RWPE2 (cell line): ENCODE results near the gene ZG16.

Source experiments
- ATAC-seq: fragments of 200-7000 bp; cut with Tn5 transposase; 3 replicates; pipeline ENCODE4 v1.9.1; 2021; ENCODE audit warnings: low read depth
- DNase-seq: peaks from one replicate; pipeline ENCODE4 v3.0.0-alpha.2; 2020; ENCODE audit warnings: low spot score
- H3K27ac ChIP-seq: fragments of 450-650 bp; 2 replicates; pipeline ENCODE4 v1.5.1; 2017; ENCODE audit warnings: mild to moderate bottlenecking; ENCODE audit not compliant: poor library complexity, severe bottlenecking
- H3K27me3 ChIP-seq: fragments of 250-450 bp; sonication (Bioruptor Pico); 2 replicates; pipeline ENCODE4 v1.5.1; 2021; ENCODE audit warnings: mild to moderate bottlenecking, moderate library complexity; ENCODE audit not compliant: insufficient read depth, poor library complexity, severe bottlenecking
- H3K36me3 ChIP-seq: fragments of 250-450 bp; sonication (Bioruptor Pico); 2 replicates; pipeline ENCODE4 v1.5.1; 2020; ENCODE audit warnings: low read depth, mild to moderate bottlenecking, moderate library complexity
- H3K4me1 ChIP-seq: fragments of 250-450 bp; sonication (Bioruptor Pico); 2 replicates; pipeline ENCODE4 v1.5.1; 2021; ENCODE audit warnings: mild to moderate bottlenecking, moderate library complexity; ENCODE audit not compliant: insufficient read depth, poor library complexity, severe bottlenecking
- H3K4me3 ChIP-seq: fragments of 250-450 bp; sonication (Bioruptor Pico); 2 replicates; pipeline ENCODE4 v1.5.1; 2021; ENCODE audit warnings: mild to moderate bottlenecking, moderate library complexity; ENCODE audit not compliant: severe bottlenecking
- H3K9me3 ChIP-seq: fragments of 250-450 bp; sonication (Bioruptor Pico); 2 replicates; pipeline ENCODE4 v1.5.1; 2021; ENCODE audit warnings: mild to moderate bottlenecking, moderate library complexity; ENCODE audit not compliant: severe bottlenecking
- TF ChIP-seq, protein P1 (sequence below): fragments of 450-650 bp; IDR thresholded peaks from one replicate; pipeline ENCODE4 v1.5.1; 2017; ENCODE audit warnings: mild to moderate bottlenecking, moderate library complexity; ENCODE audit not compliant: poor library complexity, severe bottlenecking

The ZG16 gene

DNA sequence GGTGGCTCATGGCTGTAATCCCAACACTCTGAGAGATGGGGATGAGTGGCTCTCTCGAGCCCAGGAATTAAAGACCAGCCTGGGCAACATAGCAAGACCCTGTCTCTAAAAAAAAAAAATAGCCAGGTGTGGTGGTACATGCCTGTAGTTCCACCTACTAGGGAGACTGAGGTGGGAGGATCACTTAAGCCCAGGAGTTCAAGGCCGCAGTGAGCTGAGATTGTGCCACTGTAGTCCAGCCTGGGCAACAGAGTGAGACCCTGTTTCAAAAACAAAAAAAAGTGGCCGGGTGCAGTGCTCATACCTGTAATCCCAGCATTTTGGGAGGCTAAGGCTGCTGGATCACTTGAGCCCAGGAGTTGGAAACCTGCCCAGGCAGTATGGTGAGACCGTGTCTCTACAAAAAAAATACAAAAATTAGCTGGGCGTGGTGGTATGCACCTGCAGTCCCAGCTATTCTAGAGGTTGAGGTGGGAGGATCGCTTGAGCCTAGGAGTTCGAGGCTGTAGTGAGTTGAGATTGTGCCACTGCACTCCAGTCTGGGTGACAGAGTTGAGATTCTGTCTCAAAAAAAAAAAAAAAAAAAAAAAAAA is 35.3 kb upstream of the ZG16 start:
- Histone ChIP-seq H3K4me1 (no peaks in the 10 kb centered on the region), H3K36me3 (no peaks in the 10 kb centered on the region), H3K27ac (no peak overlapping the region), H3K4me3 (no peak overlapping the region), H3K27me3 (no peaks in the 10 kb centered on the region), H3K9me3 (no peaks in the 10 kb centered on the region)
- no peak for DNase-seq
- TF ChIP-seq, protein P1, sequence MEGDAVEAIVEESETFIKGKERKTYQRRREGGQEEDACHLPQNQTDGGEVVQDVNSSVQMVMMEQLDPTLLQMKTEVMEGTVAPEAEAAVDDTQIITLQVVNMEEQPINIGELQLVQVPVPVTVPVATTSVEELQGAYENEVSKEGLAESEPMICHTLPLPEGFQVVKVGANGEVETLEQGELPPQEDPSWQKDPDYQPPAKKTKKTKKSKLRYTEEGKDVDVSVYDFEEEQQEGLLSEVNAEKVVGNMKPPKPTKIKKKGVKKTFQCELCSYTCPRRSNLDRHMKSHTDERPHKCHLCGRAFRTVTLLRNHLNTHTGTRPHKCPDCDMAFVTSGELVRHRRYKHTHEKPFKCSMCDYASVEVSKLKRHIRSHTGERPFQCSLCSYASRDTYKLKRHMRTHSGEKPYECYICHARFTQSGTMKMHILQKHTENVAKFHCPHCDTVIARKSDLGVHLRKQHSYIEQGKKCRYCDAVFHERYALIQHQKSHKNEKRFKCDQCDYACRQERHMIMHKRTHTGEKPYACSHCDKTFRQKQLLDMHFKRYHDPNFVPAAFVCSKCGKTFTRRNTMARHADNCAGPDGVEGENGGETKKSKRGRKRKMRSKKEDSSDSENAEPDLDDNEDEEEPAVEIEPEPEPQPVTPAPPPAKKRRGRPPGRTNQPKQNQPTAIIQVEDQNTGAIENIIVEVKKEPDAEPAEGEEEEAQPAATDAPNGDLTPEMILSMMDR, result no peak
- ATAC-seq, result no peak

DNA sequence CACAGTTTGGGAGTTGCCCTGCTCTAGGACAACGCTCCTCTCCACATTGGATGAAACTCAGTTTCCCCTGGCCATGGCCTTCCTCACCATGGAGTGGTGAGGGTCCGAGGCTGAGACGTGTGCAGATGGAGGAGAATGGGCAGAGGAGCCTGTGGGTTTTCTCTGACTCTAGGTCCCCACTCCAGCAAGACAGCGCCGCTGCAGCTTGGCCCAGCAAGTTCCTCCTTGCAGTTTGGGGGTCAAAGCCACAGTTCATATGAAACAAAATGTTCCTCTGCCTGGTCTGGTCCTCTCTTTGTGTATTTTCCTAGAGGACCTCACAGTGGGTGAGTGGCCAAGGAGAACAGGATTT is 34.6 kb upstream of the ZG16 start:
- DNase-seq (no peak), ATAC-seq (no peak)
- TF ChIP-seq, protein P1, result no peak
- H3K4me3 ChIP-seq, result no peak overlapping the region
- no peaks in the 10 kb centered on the region for H3K27me3 ChIP-seq
- H3K27ac ChIP-seq, result no peak overlapping the region
- H3K9me3 ChIP-seq, result no peaks in the 10 kb centered on the region
- no peaks in the 10 kb centered on the region for H3K36me3 ChIP-seq
- no peaks in the 10 kb centered on the region for H3K4me1 ChIP-seq

DNA sequence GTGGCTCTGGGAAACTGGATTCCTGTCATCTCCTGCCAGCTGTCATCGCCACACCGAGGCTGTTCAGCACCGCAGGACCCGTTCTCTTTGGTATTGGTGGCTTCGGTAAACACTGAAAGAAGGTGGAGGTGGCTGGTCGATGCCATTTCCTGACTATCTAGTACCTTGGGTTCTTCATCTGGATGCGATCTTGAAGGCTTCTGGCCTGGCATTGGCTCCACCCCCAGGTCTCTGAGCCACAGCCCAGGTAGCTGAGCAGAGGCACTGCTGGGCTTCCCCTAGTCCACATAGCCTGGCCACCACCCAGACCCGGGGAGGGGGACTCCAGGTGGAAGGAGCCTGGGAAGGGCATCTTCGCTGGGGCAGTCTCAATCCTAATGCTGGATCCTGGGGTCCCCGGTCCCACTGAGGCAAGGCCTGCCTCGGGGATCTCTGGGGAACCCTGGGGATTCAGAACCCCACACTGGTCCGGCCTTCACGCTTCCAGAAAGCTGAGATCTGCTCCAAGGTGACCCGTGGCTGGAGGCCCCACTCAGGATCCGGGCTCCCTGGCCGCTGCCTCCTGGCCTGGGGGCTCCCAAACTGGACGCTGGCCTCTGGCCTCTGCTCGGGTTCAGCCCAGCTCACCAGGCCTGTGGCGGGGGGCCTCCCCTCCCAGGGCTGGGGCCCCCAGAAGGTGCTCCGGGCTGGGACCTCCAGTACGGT is 34.1 kb upstream of the ZG16 start:
- no peaks in the 10 kb centered on the region for H3K4me1 ChIP-seq
- no peak overlapping the region for H3K4me3 ChIP-seq
- no peaks in the 10 kb centered on the region for H3K27me3 ChIP-seq
- TF ChIP-seq, protein P1, result no peak
- H3K36me3 ChIP-seq, result no peaks in the 10 kb centered on the region
- ATAC-seq (no peak), DNase-seq (no peak)
- H3K27ac ChIP-seq, result no peak overlapping the region
- H3K9me3 ChIP-seq, result no peaks in the 10 kb centered on the region

DNA sequence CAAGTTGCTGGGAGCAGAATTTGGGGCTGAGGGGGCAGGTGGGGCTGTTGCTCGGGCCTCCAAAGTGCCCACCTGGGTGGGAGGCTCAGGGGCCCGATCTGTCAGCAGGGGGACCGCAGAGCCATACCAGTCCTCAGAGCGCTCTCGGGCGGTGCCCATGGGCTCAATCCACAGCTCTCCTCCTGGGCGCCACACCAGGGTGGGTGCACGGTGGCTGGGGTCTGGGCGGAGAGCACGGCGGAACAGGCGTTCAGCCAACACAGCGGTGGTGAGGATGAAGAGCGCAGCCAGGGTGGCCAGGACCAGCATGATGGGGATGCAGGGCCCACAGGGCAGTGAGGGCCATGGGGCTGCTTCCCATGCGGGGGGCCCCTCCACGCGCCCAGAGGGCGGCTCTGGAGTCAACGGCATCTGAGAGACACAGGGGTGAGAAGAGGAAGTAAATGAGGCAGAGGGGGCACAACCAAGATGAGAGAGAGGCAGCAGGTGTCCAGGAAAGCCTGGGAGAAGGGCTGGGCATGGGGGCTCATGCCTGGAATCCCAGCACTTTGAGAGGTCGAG is 33.4 kb upstream of the ZG16 start:
- no peak for DNase-seq
- no peak for ATAC-seq
- Histone ChIP-seq H3K36me3 (no peaks in the 10 kb centered on the region), H3K9me3 (no peaks in the 10 kb centered on the region), H3K4me1 (no peaks in the 10 kb centered on the region), H3K4me3 (no peak overlapping the region), H3K27ac (no peak overlapping the region), H3K27me3 (no peaks in the 10 kb centered on the region)
- TF ChIP-seq, protein P1, result no peak
